ENCODE data around the gene DLGAP4.

DNA sequence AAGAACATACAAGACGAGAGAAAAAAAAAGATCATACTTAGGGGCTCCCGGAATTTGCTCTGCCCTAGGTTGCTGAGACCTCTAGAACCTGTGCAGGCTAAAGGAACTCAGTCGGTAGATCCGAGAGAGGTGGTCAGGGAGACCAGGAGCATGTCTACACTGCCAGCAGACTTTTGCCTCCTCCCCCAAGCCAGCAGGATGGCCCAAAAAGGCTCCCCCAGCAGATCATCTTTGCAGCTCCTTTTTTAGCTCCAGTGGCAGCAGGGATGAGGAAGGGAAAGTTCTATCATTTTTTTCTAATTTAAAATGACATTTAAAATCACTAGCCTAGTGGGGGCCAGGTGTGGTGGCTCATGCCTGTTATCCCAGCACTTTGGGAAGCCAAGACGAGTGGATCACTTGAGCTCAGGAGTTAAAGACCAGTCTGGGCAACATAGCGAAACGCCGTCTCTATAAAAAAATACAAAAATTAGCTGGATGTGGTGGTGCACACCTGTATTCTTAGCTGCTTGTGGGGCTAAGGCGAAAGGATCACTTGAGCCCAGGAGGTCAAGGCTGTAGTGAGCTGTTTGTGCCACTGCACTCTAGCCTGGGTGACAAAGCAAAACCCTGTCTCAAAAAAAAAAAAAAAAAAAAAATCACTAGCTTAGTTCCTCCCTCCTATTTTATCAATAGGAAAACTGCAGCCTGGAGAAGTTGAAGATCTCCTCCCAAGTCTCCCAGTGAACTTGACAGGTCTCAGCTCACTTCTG, 165.9 kb downstream of the DLGAP4 start:
- TF ChIP-seq, protein P1, sequence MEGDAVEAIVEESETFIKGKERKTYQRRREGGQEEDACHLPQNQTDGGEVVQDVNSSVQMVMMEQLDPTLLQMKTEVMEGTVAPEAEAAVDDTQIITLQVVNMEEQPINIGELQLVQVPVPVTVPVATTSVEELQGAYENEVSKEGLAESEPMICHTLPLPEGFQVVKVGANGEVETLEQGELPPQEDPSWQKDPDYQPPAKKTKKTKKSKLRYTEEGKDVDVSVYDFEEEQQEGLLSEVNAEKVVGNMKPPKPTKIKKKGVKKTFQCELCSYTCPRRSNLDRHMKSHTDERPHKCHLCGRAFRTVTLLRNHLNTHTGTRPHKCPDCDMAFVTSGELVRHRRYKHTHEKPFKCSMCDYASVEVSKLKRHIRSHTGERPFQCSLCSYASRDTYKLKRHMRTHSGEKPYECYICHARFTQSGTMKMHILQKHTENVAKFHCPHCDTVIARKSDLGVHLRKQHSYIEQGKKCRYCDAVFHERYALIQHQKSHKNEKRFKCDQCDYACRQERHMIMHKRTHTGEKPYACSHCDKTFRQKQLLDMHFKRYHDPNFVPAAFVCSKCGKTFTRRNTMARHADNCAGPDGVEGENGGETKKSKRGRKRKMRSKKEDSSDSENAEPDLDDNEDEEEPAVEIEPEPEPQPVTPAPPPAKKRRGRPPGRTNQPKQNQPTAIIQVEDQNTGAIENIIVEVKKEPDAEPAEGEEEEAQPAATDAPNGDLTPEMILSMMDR (IDR thresholded peaks at IDR 0.05): no peak
- TF ChIP-seq POLR2A (IDR thresholded peaks at IDR 0.05): no peak
- TF ChIP-seq EP300 (IDR thresholded peaks at IDR 0.05): no peak

All from ovary (tissue), 3 donors.